COLO829 (cell line): ENCODE measurements around the gene RASL11B.

Experiments used
- DNase-seq: peaks from one replicate; pipeline ENCODE4 v3.0.0; 2012; ENCODE audit warnings: low spot score

RASL11B gene

GRCh38 chr4:52874948-52875347, 12.8 kb downstream of the RASL11B start:
- no peak for DNase-seq

GRCh38 chr4:52876069-52876468, 14.0 kb downstream of the RASL11B start:
- no peak for DNase-seq

DNA sequence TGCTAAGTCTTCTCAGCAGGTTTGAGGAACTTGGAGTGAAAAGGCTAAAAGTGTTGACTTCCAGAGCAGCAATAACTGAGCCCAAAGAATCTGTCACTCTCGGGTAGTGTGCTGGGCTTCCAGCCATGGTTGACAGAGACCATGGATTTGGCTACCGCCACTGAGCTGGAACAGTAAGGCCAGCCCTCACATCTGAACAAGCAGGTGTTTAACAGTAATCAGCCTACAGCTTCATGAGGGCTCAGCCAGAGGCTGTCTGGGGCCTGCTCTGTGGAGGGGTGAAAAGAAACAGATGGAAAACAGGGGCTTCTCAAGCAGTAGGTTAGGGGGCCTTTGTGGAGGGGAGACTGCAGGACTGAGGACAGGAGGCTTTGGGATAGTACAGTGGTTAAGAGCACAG, 14.9 kb downstream of the RASL11B start:
- no peak for DNase-seq

- DNase-seq: no peak
These were observed 15.6 kb downstream of the RASL11B start for GRCh38 chr4:52877694-52878093.

DNA sequence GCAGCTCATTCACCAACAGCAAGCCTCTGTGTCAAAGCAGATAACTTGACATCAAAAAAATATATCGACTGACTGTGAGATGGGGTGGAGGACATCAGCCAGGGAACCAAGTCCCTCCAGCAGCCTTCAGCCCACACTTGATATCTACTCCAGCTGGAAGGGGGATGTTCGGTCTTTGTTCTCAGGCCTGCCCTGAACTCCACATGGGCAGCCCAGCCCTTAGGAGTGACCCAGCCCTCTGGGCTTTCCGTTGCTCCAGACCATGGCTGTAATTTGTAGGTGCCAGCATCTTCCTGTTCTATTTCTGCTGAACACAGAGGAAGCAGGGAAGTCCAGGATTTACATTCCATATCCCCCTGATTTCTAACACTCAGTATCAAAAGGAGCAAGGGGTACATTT, 17.4 kb downstream of the RASL11B start:
- DNase-seq: no peak

GRCh38 chr4:52880994-52881393, 18.9 kb downstream of the RASL11B start:
- DNase-seq: no peak

GRCh38 chr4:52883183-52883621, 21.1 kb downstream of the RASL11B start:
- DNase-seq: no peak

GRCh38 chr4:52883707-52884669, 21.9 kb downstream of the RASL11B start:
- DNase-seq: no peak

DNA sequence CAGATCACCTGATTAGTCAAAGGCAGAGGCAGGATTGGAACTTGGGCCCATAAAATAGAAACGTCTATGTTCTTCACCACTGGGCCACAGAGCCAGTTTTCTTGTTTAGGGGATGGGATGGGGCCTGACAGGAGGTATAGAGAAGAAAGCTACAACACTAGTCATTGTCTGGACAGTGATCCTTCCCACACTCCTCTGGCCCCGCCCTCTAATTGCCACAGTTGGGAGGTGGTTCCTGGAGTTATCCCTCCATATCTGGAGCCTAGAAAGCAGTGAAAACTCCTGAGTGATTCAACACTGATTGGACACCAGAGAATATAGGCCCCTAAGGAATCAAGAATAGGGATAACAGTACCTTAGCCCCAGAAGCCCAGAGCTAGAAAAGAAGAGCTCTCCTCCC, 22.9 kb downstream of the RASL11B start:
- no peak for DNase-seq

DNA sequence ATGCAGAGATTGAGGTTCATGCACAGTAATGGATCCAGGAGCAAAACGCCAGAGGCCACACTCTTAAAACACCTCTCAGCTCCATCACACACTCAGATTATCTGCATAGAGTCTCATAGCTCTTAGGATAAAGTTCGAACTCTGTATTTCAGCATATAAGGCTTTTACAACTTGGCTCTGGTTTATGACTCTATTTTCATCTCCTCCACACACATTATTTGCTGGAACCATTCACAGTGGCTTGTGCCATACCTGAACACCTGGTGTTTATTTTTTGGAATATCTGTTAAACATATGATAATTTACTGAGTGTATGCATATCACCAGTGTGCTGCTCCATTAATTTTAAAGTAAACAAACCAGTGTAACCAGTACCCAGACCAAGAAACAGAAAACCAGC, 27.2 kb downstream of the RASL11B start:
- DNase-seq: no peak

DNA sequence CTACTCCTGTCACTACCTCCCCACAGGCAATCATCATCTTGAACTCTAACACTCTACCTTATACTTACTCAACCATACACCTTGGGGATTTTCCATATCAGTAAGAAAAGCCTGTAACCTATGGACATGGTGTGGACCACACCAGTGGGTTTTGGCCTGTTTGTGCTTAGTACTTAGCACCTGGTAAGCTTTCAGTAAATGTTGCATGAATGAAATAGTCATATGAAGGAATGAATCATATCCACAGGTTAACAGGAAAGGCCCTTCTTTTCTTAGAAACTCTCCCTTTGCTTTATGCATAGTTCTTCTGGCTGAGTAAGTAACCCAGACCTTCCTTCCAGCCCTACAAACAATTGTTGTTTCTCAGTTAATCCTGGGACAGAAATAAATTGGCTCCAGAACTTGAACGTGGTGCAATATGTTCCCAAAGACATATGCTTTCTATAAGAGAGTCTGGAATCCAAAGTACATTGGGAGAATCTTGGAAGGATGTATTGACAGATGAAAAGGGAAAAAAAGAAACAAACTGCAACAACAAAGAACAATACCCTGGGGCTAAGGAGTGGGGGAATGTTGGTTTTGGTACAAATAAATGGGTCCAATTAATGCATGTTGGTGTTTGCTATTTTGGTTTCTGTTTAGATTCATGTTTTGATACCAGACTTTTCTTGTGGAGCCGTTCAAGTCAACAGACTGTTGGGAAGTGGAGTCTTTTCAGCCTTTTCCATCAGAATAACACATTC, 27.8 kb downstream of the RASL11B start:
- no peak for DNase-seq

DNA sequence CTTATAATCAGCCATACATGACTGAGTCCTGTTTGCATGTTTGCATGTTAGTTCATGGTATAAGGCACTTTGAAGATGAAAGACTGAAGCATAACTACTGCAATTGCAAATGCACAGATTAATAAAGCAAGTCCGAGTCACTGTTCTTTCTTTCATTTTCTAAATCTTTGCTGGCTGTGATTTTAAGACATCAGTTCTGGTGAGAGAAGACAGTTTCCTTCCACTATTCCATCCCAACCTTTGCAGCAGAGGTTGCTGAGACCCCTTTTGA, 28.3 kb downstream of the RASL11B start:
- no peak for DNase-seq

DNA sequence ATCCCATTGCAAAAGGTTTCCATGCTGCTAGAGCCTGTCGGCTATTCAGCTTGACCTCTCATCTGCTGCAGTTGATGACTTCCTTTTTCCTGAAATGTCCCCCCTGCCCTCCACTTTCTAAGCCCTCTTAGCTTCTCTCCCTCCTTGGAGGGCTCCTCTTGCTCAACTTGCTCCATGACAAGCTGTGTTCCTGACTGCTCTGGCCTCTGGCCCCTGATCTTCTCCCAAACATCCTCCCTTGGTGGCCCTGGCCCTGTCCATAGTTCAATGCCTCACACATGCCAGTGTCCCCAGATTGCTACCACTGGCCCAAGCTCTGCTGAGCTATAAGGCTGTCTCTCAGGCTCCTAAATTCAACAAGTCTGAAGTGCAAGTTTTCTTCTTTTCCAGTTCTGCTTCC, 29.6 kb downstream of the RASL11B start:
- no peak for DNase-seq

DNA sequence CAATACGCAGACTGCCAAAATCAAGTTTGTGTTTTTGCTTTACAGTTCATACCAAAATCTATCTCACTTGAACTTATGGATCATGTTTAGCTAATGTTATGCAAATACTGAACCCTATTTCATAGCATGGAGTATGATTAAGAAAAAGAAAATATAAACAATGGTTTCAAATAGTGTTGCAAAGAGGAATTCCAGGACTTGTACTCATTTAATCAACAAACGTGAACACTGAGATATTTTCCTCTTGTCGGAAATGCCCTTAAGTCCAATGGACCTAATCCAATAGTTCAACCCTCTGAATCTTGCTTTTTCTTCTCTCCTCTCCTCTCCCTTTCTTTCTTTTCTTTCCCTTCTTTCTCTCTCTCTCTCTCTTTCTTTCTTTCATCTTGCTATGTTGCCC, 30.8 kb downstream of the RASL11B start:
- no peak for DNase-seq

GRCh38 chr4:52894443-52894842, 32.3 kb downstream of the RASL11B start:
- DNase-seq: no peak

- no peak for DNase-seq
These were observed 41.2 kb downstream of the RASL11B start for GRCh38 chr4:52903273-52903672.

DNA sequence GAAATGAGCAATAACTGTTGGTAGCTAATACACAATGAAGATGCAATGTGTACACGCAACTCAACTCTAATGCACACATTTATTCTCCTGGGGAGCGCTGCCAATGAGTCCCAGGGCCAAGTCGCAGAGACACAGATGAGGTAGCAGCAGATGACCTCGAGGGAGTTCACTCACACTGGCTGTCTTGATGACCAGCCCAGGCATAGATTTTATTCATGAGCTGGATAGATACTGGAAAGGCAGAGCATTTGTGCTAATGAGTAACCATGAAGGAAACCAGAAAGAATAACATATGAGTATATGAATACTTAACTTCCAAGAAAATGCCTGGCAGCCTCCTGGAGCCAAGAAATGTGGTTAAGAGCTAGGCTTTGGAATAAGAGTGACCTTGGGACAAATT, 42.3 kb downstream of the RASL11B start:
- no peak for DNase-seq

GRCh38 chr4:52907510-52907909, 45.4 kb downstream of the RASL11B start:
- DNase-seq: no peak

GRCh38 chr4:52910115-52910514, 48.0 kb downstream of the RASL11B start:
- no peak for DNase-seq

- DNase-seq: peak; percentile 65
These were observed 49.7 kb downstream of the RASL11B start for GRCh38 chr4:52911684-52912294.

DNA sequence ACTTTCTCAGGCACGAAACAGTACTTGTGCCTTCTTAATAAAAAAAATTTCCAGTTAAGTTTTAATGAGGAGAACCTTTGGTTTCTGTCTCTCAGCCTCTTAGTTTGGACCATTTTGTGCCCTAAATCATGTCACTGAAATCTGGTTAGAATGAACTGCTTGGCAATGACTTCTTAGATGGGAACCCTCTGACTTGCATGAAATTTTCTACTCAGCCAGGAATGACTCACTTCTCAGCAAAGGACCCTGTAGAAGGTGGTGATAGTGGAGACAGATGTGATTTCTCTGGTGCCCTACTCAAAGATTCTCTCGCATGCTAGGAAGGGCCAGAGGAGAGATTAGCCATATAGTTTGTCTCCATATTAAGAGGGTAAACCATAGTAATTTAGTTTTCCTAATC, 50.5 kb downstream of the RASL11B start:
- no peak for DNase-seq

- no peak for DNase-seq
These were observed 52.0 kb downstream of the RASL11B start for GRCh38 chr4:52914051-52914605.

DNA sequence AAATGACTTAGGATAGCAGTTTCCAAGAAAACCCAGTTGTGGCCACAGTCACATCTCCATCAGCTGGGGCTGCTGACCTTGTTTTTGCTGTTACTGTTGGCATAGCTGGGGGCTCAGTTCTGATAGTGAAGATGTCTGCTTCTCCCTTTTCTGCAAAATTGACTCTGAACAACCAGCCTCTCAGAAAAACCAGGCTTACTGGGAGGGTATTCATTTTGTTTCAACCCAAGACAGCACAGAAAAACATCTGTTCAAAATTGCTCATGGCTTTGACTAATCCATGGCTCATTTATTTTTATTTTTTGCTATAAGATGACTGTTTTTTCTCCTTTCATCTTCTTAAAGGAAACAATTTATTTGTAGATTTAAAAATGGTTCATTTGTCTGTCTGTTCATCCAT, 53.1 kb downstream of the RASL11B start:
- DNase-seq: no peak
